Calu3 (cell line): ENCODE measurements around the gene ATP6V1F. TPM values are rescaled to one million over a fixed set of nuclear protein-coding genes. Genes with fewer than 3 reads are reported as not detected.
A peak's percentile ranks its signal among the peaks of the same experiment; 100 is the strongest.

Source experiments
- BruUV-seq: library from RNA; stranded (reverse); fragments of 400-500 nt; replicated peaks from 2 replicates; lab custom pipeline; 2021; lab: Mats Ljungman, UMichigan
- CTCF ChIA-PET: fragments of 300-600 bp; sonication (Branson Sonifier 250); formaldehyde crosslinking; loops from one replicate; lab custom pipeline; 2022; ENCODE audit warnings: antibody characterized with exemption; lab: Charles Lee
- DNase-seq: peaks from one replicate; pipeline ENCODE4 v3.0.0; 2022
- H3K27ac Mint-ChIP-seq: one replicate; pipeline ENCODE4 v1.8.0; 2022; ENCODE audit warnings: mixed read lengths; ENCODE audit not compliant: unreplicated experiment
- H3K27me3 Mint-ChIP-seq: one replicate; pipeline ENCODE4 v1.8.0; 2022; ENCODE audit warnings: mixed read lengths; ENCODE audit not compliant: unreplicated experiment
- H3K36me3 Mint-ChIP-seq: one replicate; pipeline ENCODE4 v1.8.0; 2022; ENCODE audit warnings: mild to moderate bottlenecking, moderate library complexity, mixed read lengths; ENCODE audit not compliant: insufficient read depth, unreplicated experiment
- H3K4me1 Mint-ChIP-seq: one replicate; pipeline ENCODE4 v1.8.0; 2022; ENCODE audit warnings: mild to moderate bottlenecking, low read depth, mixed read lengths; ENCODE audit not compliant: unreplicated experiment
- H3K4me3 Mint-ChIP-seq: one replicate; pipeline ENCODE4 v1.8.0; 2022; ENCODE audit warnings: mild to moderate bottlenecking, low read depth, moderate library complexity, mixed read lengths; ENCODE audit not compliant: unreplicated experiment
- H3K9me3 Mint-ChIP-seq: one replicate; pipeline ENCODE4 v1.8.0; 2022; ENCODE audit warnings: low read depth, mixed read lengths; ENCODE audit not compliant: unreplicated experiment
- CTCF ChIP-seq: fragments of 200-600 bp; IDR thresholded peaks from one replicate; pipeline ENCODE4 v1.8.0; 2022; ENCODE audit warnings: antibody characterized with exemption; ENCODE audit not compliant: unreplicated experiment
- intact Hi-C: fragments of 100-400 bp; cut with micrococcal nuclease; formaldehyde crosslinking; loops from one replicate; pipeline ENCODE4 v1.10.0; 2022; ENCODE audit not compliant: unreplicated experiment
- total RNA-seq: library from RNA; stranded (reverse); gene quantifications from 2 replicates; pipeline ENCODE4 v1.2.3, GENCODE V29; 2022

Gene ATP6V1F
- total RNA-seq, 1 experiment from 2014 or later, result 104 TPM

DNA sequence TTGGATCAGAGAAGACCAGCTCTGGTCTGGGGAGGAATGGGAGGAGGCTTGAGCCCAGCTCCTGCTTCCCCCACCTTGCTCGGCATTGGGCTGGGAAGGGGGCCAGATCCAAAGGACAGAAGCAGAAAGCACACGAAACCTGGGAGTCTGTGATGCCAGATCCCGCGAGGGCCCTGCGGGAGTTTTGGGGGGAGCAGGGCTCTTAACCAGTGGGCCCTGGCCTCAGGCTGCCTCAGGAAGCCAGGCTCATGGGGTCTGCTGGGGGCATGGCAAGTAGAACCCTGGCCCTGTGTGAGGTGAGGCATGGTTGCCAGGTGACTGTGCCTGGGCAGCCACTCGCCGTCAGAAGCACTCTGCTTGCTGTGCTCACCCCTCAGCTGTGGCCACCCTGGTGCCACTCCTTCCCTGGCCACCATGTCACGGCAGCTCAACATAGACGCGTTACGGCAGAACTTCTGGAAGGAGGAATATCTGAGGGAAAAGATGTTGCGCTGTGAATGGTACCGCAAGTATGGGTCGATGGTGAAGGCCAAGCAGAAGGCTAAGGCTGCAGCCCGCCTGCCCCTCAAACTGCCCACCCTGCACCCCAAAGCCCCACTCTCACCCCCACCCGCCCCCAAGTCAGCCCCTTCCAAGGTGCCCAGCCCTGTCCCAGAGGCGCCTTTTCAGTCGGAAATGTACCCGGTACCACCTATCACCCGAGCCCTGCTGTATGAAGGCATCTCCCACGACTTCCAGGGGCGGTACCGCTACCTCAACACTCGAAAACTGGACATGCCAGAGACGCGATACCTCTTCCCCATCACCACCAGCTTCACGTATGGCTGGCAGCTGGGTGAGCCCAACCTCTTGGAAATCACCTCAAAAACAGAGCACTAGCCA is 3.6 kb downstream of the ATP6V1F start:
- Mint-ChIP-seq H3K4me1 (peaks cover 20% of the 10 kb centered on the region), H3K9me3 (no peaks in the 10 kb centered on the region), H3K27ac (no peak overlapping the region), H3K36me3 (peaks cover 58% of the 10 kb centered on the region), H3K4me3 (no peak overlapping the region), H3K27me3 (peaks cover 7% of the 10 kb centered on the region)
- DNase-seq, result no peak
- BruUV-seq, result no TSS peak
- CTCF ChIA-PET, result no interaction called here
- intact Hi-C loops, result loop anchor here (10.0 kb wide), 1 partner anchor 81 kb away; no protein-coding TSS in a partner anchor
- no peak for TF ChIP-seq CTCF

DNA sequence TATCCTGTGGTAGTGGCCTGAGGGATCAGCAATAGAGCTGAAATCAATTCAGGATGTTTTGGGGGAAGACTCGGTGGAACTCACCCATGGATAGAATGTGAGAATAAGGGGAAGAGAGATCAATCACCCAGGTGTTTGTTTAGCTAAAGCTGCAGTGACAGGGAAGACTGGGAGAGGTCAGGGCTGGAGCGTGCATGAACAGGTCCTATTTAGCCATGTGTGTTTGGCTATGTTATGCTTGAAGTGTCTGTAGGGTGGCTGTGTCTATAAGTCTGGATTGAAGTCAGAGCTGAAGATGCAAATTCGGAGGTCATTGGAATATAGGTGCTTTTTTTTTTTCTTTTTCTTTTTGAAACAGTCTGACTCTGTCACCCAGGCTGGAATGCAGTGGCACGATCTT is 4.6 kb downstream of the ATP6V1F start:
- Mint-ChIP-seq H3K4me1 (peaks cover 22% of the 10 kb centered on the region), H3K36me3 (peaks cover 56% of the 10 kb centered on the region), H3K9me3 (no peaks in the 10 kb centered on the region), H3K4me3 (no peak overlapping the region), H3K27me3 (peaks cover 7% of the 10 kb centered on the region), H3K27ac (no peak overlapping the region)
- intact Hi-C loops, result loop anchor here (10.0 kb wide), 1 partner anchor 82 kb away; no protein-coding TSS in a partner anchor
- no TSS peak for BruUV-seq
- CTCF ChIA-PET, result no interaction called here
- DNase-seq, result no peak
- no peak for TF ChIP-seq CTCF

DNA sequence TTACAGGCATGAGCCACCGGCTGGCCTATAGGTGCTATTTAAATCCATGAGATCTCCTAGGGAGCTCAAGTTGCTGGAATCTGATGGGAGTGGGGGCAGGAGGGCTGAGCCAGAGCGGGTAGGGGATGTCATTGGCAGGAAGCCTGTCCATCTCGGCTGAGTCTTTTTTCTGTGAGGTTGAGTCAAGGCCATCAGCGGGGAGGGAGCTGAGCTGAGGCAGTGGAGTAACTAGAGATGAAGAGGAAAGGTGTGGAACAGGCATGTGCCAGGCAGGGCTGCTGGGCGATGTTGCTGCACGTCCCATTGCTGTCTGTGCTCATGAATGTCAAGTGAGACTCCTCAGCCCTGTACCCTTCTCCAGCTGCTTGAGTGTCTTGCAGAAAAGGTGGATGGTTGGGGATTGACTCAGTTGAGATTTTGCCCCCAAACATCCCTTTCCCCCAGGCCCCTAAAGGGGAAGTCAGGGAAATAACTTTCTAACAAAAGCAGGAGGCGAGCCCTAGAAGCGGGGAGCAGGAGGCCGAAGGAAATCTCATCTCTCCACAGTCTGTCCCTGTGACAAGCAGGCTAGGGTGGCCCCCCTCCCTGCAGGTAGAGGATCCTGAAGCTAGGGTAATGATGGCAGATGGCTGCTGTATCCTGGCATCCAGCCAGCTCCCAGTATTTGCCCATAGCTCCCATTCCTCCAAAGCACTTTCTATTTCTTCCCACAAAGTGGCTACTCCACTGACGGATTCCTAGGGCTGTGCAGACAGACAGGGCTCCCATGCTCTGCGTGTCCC is 5.4 kb downstream of the ATP6V1F start:
- Mint-ChIP-seq H3K4me3 (peak overlapping the region; percentile 67), H3K9me3 (no peaks in the 10 kb centered on the region), H3K4me1 (peaks cover 21% of the 10 kb centered on the region), H3K27ac (peak overlapping the region; percentile 23), H3K27me3 (peaks cover 7% of the 10 kb centered on the region), H3K36me3 (peaks cover 48% of the 10 kb centered on the region)
- intact Hi-C loops, result loop anchor here (10.0 kb wide), 1 partner anchor 83 kb away; no protein-coding TSS in a partner anchor
- BruUV-seq, result no TSS peak
- DNase-seq, result no peak
- CTCF ChIA-PET, result interaction anchor here (0.5 kb wide), 1 partner anchor 369 kb away, joined by 3 read pairs; no protein-coding TSS in a partner anchor
- TF ChIP-seq CTCF, result no peak

- BruUV-seq, result no TSS peak
- Mint-ChIP-seq H3K4me1 (peaks cover 21% of the 10 kb centered on the region), H3K36me3 (peaks cover 41% of the 10 kb centered on the region), H3K9me3 (no peaks in the 10 kb centered on the region), H3K4me3 (peak overlapping the region; percentile 67), H3K27ac (no peak overlapping the region), H3K27me3 (peaks cover 7% of the 10 kb centered on the region)
- CTCF ChIA-PET, result interaction anchor here (0.5 kb wide), 1 partner anchor 370 kb away, joined by 3 read pairs; no protein-coding TSS in a partner anchor
- TF ChIP-seq CTCF, result no peak
- DNase-seq, result no peak
- intact Hi-C loops, result loop anchor here (10.0 kb wide), 1 partner anchor 84 kb away; no protein-coding TSS in a partner anchor
Observed at GRCh38 chr7:128868624-128869137, 6.0 kb downstream of the ATP6V1F start.
